Thoracic aorta (tissue), 2 donors: Measurements from ENCODE around the gene WWC1. TPM values are rescaled to one million over a fixed set of nuclear protein-coding genes. Genes with fewer than 3 reads are reported as not detected.
"Not testable (repeated sequence)": the region's sequence is repeated elsewhere in the genome, so short reads cannot be mapped to it uniquely, and the experiment has no call there.

Source experiments
- ATAC-seq: fragments of 150-250 bp; one replicate; pipeline ENCODE4 v1.8.0; 2017; ENCODE audit warnings: low read depth; ENCODE audit not compliant: insufficient number of reproducible peaks, low FRiP score
- DNase-seq: peaks from one replicate; pipeline ENCODE4 v3.0.0-alpha.2; 2020; ENCODE audit warnings: low spot score
- H3K27ac ChIP-seq, 2 donors: fragments of 200-600 bp; sonication (generic); 1 replicate in 1 of 2; 2 replicates in 1 of 2; pipeline ENCODE4 v1.5.1; 2016; ENCODE audit warnings: mild to moderate bottlenecking in 2 of 2, moderate library complexity in 2 of 2
- H3K27me3 ChIP-seq: fragments of 200-600 bp; sonication (generic); replicated peaks from 2 replicates; pipeline ENCODE4 v1.6.0; 2016; ENCODE audit warnings: mild to moderate bottlenecking; ENCODE audit not compliant: insufficient read depth
- H3K36me3 ChIP-seq: fragments of 200-600 bp; sonication (generic); one replicate; pipeline ENCODE4 v1.5.1; 2016
- H3K4me1 ChIP-seq, 2 donors: fragments of 200-600 bp; sonication (generic); 1 replicate in 1 of 2; 2 replicates in 1 of 2; pipeline versions ENCODE4 v1.5.1 to v1.6.0; 2016; ENCODE audit warnings: low read depth in 2 of 2, mild to moderate bottlenecking in 1 of 2; ENCODE audit not compliant: control insufficient read depth in 1 of 2
- H3K4me3 ChIP-seq: fragments of 200-600 bp; sonication (generic); 2 replicates; pipeline ENCODE4 v1.5.1; 2016; ENCODE audit warnings: mild to moderate bottlenecking
- H3K9me3 ChIP-seq: fragments of 200-600 bp; sonication (generic); 2 replicates; pipeline ENCODE4 v1.5.1; 2016
- total RNA-seq, 2 donors: library from RNA; depleted of rRNA; stranded (reverse); fragments of >200 nt; gene quantifications; one replicate each; pipeline versions ENCODE4 v1.1.0 to v1.2.3, GENCODE V29; 2016
- TF ChIP-seq, protein P1 (sequence below): fragments of 200-600 bp; sonication (generic); IDR thresholded peaks from one replicate; pipeline ENCODE4 v1.5.1; 2019; ENCODE audit warnings: antibody characterized with exemption

The WWC1 gene
- total RNA-seq, 2 donors from 2014 or later = 3.6 TPM; not detected in 1

GRCh38 chr5:168305281-168305680, 13.8 kb downstream of the WWC1 start:
- no peak for ATAC-seq
- Histone ChIP-seq H3K27ac (no peak overlapping the region), H3K9me3 (no peaks in the 10 kb centered on the region), H3K36me3 (no peaks in the 10 kb centered on the region), H3K27me3 (no peaks in the 10 kb centered on the region), H3K4me3 (no peak overlapping the region), H3K4me1 (no peaks in the 10 kb centered on the region)
- no peak for DNase-seq
- TF ChIP-seq, protein P1, sequence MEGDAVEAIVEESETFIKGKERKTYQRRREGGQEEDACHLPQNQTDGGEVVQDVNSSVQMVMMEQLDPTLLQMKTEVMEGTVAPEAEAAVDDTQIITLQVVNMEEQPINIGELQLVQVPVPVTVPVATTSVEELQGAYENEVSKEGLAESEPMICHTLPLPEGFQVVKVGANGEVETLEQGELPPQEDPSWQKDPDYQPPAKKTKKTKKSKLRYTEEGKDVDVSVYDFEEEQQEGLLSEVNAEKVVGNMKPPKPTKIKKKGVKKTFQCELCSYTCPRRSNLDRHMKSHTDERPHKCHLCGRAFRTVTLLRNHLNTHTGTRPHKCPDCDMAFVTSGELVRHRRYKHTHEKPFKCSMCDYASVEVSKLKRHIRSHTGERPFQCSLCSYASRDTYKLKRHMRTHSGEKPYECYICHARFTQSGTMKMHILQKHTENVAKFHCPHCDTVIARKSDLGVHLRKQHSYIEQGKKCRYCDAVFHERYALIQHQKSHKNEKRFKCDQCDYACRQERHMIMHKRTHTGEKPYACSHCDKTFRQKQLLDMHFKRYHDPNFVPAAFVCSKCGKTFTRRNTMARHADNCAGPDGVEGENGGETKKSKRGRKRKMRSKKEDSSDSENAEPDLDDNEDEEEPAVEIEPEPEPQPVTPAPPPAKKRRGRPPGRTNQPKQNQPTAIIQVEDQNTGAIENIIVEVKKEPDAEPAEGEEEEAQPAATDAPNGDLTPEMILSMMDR = no peak

DNA sequence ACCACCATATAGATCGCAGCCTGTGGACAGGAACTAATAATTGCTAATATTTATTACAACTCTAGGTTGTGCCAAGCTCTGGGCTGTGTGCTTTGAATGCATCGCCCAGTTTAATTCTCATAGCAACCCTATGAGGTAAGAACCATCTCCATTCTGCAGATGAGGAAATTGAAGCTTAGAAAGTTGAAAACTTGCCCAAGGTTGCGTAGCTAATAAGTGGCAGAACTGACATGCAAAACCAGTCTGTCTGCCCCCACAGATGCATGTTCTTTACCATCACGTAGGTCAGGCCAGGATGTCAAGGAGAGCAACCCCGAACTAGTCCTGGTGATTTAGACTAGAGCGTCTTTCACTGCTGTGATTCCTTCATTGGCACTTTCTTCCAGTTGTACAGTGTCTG, 15.6 kb downstream of the WWC1 start:
- no peak for ATAC-seq
- Histone ChIP-seq H3K9me3 (no peaks in the 10 kb centered on the region), H3K27ac (no peak overlapping the region), H3K36me3 (no peaks in the 10 kb centered on the region), H3K4me1 (no peaks in the 10 kb centered on the region), H3K27me3 (no peaks in the 10 kb centered on the region), H3K4me3 (no peak overlapping the region)
- no peak for DNase-seq
- TF ChIP-seq, protein P1 = no peak

DNA sequence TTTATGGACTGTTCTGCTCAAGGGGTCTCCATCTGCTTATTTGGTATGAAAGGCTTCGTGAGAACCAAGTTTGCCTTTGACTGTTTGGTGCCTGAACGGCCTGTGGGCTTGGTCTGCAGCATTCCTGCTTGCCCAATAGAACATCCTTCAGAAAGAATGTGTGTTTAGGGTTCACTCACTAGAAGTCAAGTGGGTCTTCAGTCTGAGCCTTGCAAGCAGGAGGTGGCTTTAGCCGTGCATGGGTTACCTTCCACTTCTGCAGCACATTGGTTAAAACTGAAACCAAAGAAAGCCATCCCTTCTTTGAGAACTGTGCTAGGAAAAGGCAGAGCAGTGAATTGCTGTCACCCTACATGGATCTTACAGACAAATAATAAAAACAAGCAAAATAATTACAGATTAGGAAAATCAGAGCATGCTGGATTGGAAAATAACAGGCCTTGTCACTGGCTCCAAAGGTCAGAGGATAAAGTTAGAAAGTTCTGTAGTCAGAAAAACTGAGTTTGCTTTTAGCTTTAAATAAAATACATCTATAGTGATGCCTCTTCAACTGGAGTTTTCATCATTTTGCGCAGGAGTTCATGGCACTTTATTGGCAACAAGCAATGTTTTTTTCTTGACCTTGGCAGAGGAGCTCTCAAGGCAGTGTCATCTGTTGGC, 16.6 kb downstream of the WWC1 start:
- Histone ChIP-seq H3K27ac (no peak overlapping the region), H3K27me3 (no peaks in the 10 kb centered on the region), H3K9me3 (no peaks in the 10 kb centered on the region), H3K36me3 (no peaks in the 10 kb centered on the region), H3K4me3 (no peak overlapping the region), H3K4me1 (no peaks in the 10 kb centered on the region)
- no peak for ATAC-seq
- DNase-seq = no peak
- TF ChIP-seq, protein P1 = no peak

DNA sequence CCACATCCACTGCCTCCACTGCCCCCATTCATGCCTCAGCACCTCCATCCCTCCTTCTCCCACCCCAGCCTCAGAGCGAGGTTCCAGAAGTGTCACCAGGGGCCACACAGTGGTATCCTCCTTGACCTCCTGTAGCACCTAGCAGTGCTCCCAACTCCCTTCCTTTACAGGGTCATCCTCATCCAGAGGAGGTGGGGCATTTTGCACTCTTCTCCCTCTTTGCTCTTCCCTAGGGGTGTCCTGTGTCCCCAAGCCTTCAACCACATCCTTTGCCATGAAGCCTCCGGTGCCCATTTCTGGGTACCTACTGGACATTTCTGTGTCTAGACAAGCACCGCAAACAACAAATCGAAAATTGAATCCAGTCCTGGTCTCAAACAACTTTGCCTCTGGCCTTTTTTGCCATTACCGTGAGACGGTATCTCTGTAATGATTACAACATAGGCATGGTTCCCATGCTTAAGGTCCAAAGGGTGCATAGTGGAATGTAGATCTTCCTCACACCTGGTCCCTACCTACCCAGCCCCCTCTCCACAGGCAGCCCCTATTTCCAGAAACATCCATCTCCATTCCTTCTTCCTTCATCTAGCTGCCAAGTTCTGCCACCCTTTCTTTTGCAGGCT, 17.6 kb downstream of the WWC1 start:
- Histone ChIP-seq H3K27me3 (no peaks in the 10 kb centered on the region), H3K27ac (no peak overlapping the region), H3K4me1 (no peaks in the 10 kb centered on the region), H3K36me3 (no peaks in the 10 kb centered on the region), H3K9me3 (no peaks in the 10 kb centered on the region), H3K4me3 (no peak overlapping the region)
- no peak for ATAC-seq
- DNase-seq = no peak
- TF ChIP-seq, protein P1 = no peak

DNA sequence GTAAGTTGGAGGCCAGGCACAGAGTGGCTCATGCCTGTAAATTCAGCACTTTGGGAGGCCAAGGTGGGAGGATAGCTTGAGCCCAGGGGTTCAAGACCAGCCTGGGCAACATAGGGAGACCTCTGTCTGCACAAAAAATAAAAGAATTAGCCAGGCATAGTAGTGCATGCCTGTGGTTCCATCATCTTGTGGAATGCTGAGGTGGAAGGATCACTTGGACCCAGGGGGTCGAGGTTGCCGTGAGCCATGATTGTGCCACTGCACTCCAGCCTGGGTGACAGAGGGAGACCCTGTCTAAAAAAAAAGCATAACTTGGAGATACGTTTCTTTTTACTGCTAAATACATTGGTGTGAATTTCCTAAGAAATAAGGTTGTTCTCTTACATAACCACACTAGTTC, 19.1 kb downstream of the WWC1 start:
- not testable (repeated sequence) for DNase-seq, H3K4me1 ChIP-seq, H3K4me3 ChIP-seq, H3K27me3 ChIP-seq, H3K27ac ChIP-seq, H3K9me3 ChIP-seq, ATAC-seq, H3K36me3 ChIP-seq
